Measurements from ENCODE around the gene BHLHE41. TPM values are rescaled to one million over a fixed set of nuclear protein-coding genes. Genes with fewer than 3 reads are reported as not detected.

The BHLHE41 gene
- total and polyA plus RNA-seq, 9 of the 15 experiments (the other 6 are each of a cell fraction or from before 2014, with no cell fraction given) = not detected

DNA sequence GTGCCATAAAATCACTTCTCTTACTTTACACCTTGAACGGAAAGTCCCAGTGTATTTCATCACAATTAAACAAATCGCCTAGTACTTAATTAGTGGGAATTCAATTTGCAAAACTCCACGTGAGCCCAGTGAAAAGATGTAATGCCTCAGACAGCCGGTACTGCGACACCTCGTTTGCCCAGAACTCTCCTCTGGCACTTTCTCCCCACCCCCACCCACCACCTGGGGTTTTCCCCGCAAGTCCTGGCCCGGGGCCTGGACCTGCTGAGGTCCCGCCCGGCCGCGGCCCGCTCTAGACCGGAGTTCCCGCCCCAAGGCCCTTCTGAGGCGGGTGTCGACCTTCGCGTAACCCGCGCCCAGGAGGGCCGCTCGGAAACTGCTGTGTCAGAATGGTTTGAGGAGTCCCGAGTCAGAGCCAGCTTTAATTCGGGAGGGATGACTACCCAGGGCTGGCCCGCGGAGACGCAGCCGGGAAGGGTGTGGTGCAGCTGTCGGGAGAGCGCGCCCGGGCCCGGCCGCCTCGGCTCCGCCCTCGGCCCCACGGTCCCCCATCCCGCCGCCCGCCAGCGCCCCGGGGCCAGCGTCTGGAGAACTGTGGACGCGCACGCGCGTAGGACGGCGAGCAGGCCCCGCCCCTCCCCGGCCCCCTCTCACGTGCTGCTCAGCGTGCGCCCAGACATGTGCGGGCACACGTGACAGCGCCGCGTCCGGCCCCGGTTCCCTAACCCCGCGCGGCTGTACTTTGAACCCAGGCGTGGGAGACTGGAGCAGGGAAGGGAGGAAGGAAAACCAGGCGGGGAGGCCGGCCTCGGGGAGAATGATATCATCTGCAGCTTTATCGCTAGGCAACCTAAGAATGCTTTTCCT, 10.8 kb downstream of the BHLHE41 start (continued):
- TF ChIP-seq E2F4 (CRISPR knock-in tag; IDR thresholded peaks at IDR 0.05; ENCODE audit: low read depth) (no peak), ZNF408 (CRISPR knock-in tag; IDR thresholded peaks at IDR 0.05; ENCODE audit: low read depth) (no peak), CBX2 (IDR thresholded peaks at IDR 0.05; ENCODE audit: insufficient read depth, low read length, poor library complexity, severe bottlenecking) (no peak), KLF13 (tag; IDR thresholded peaks at IDR 0.05; ENCODE audit: borderline replicate concordance, low read depth) (0 out of 2 replicates have a peak, but pooled peaks have one; percentile 10), CTBP1 (IDR thresholded peaks at IDR 0.05; ENCODE audit: borderline replicate concordance) (peak; percentile 77; the same call in 1 of the 2 replicates), SMARCA4 (IDR thresholded peaks at IDR 0.05) (no peak), KDM2B (CRISPR knock-in tag; IDR thresholded peaks at IDR 0.05) (no peak), ZNF354B (CRISPR knock-in tag; IDR thresholded peaks at IDR 0.05) (no peak), NR4A1 (CRISPR knock-in tag; IDR thresholded peaks at IDR 0.05) (no peak), NR4A1 (tag; IDR thresholded peaks at IDR 0.05) (no peak), CEBPG (CRISPR knock-in tag; IDR thresholded peaks at IDR 0.05) (no peak), CEBPG (tag; conservative IDR thresholded peaks at IDR 0.05 in 1 of 2, IDR thresholded peaks at IDR 0.05 in 1 of 2) (no peak), ARID1B (IDR thresholded peaks at IDR 0.05) (peak; percentile 22; the same call in 1 of the 2 replicates), MBD2 (IDR thresholded peaks at IDR 0.05; ENCODE audit: borderline replicate concordance, low read depth) (no peak), ZNF551 (CRISPR knock-in tag; IDR thresholded peaks at IDR 0.05) (no peak), GTF2A2 (tag; IDR thresholded peaks at IDR 0.05) (no peak), SP2 (IDR thresholded peaks at IDR 0.05; ENCODE audit: extremely low read depth, low read depth, low read length, poor library complexity, severe bottlenecking) (no peak), ZNF23 (CRISPR knock-in tag; IDR thresholded peaks at IDR 0.05) (no peak), NRF1 (conservative IDR thresholded peaks at IDR 0.05 in 1 of 2, IDR thresholded peaks at IDR 0.05 in 1 of 2) (peak; percentile 89 to 90), HLTF (IDR thresholded peaks at IDR 0.05) (no peak), ZNF384 (IDR thresholded peaks at IDR 0.05; ENCODE audit: low read depth, low read length) (no peak), TSC22D4 (tag; IDR thresholded peaks at IDR 0.05) (no peak), ARNT (IDR thresholded peaks at IDR 0.05) (no peak), MYNN (IDR thresholded peaks at IDR 0.05) (no peak), MYNN (CRISPR knock-in tag; IDR thresholded peaks at IDR 0.05) (no peak)
- TF ChIP-seq, protein P1, sequence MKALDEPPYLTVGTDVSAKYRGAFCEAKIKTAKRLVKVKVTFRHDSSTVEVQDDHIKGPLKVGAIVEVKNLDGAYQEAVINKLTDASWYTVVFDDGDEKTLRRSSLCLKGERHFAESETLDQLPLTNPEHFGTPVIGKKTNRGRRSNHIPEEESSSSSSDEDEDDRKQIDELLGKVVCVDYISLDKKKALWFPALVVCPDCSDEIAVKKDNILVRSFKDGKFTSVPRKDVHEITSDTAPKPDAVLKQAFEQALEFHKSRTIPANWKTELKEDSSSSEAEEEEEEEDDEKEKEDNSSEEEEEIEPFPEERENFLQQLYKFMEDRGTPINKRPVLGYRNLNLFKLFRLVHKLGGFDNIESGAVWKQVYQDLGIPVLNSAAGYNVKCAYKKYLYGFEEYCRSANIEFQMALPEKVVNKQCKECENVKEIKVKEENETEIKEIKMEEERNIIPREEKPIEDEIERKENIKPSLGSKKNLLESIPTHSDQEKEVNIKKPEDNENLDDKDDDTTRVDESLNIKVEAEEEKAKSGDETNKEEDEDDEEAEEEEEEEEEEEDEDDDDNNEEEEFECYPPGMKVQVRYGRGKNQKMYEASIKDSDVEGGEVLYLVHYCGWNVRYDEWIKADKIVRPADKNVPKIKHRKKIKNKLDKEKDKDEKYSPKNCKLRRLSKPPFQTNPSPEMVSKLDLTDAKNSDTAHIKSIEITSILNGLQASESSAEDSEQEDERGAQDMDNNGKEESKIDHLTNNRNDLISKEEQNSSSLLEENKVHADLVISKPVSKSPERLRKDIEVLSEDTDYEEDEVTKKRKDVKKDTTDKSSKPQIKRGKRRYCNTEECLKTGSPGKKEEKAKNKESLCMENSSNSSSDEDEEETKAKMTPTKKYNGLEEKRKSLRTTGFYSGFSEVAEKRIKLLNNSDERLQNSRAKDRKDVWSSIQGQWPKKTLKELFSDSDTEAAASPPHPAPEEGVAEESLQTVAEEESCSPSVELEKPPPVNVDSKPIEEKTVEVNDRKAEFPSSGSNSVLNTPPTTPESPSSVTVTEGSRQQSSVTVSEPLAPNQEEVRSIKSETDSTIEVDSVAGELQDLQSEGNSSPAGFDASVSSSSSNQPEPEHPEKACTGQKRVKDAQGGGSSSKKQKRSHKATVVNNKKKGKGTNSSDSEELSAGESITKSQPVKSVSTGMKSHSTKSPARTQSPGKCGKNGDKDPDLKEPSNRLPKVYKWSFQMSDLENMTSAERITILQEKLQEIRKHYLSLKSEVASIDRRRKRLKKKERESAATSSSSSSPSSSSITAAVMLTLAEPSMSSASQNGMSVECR (CRISPR knock-in tag; IDR thresholded peaks at IDR 0.05) = 0 out of 2 replicates have a peak, but pooled peaks have one; percentile 28

All from K562 (cell line).